ENCODE results near the gene NEK8.

Gene NEK8

DNA sequence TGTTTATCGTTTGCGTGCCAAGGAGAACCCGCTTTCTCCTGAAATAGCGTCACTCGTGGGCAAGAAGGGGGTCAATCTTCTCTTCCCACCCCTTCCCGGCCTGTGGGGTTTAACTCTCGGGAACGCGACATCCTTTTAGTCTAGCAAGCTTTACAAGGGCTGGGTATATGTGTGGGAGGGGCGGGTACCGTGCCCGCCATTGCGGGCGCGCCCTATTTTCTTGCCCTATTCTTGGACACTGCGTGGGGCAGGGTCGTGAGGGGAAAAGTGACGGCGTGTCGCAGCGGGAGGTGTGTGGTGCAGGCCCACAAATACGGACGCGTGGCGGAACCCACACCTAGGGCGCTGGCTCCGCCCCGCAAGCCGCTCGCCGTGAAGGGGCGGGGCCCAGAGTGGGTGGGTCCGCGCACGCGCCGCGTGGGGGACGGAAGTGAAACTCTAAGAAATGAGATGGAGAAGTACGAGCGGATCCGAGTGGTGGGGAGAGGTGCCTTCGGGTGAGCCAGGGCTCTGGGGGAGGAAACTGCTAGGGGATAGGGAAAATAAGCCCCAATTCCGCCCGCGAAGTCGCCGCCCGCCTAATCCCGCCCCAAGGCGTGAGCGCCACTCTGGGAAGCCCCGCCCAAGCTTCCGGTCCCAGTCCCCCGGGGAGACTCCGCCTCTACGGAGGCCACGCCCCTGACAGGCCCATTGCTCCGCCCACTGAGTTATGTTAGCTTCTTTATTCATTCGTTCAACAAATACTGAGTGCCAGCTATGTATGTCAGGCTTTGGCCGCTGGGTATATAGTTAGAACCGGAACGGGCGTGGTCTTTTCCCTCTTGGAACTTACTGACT lies at the start of gene NEK8:
Gene NEK8 (plus strand): TSS at position 425 of the 837 bp plus-strand sequence. CDS start 26 bp downstream, at position 451.
- H3K4me3 ChIP-seq (ENCODE audit: low read length) = peak within 1 kb of the TSS; percentile 59
- no peak for TF ChIP-seq ZNF274 (IDR thresholded peaks at IDR 0.05; ENCODE audit: low read depth, low read length)

GRCh38 chr17:28682655-28683054 lies 45.9 kb upstream of the NEK8 start:
- no peak overlapping the region for H3K4me3 ChIP-seq (ENCODE audit: low read length)
- no peak for TF ChIP-seq ZNF274 (IDR thresholded peaks at IDR 0.05; ENCODE audit: low read depth, low read length)

- H3K4me3 ChIP-seq (ENCODE audit: low read length) = no peak overlapping the region
- TF ChIP-seq ZNF274 (IDR thresholded peaks at IDR 0.05; ENCODE audit: low read depth, low read length) = no peak
Measured at GRCh38 chr17:28684963-28685362, 43.6 kb upstream of the NEK8 start.

DNA sequence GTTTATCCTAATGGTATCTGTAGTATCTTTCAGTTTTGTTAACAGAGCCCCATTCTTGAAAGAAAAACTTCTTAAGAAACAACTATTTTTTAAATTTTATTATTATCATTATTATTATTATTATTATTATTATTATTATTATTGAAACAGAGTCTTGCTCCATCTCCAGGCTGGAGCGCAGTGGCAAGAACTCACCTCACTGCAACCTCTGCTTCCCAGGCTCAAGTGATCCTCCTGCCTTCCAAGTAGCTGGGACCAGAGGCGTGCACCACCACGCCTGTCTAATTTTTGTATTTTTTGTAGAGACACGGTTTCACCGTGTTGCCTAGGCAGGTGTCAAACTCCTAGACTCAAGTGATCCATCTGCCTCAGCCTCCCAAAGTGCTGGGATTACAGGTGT lies 43.2 kb upstream of the NEK8 start:
- no peak overlapping the region for H3K4me3 ChIP-seq (ENCODE audit: low read length)
- TF ChIP-seq ZNF274 (IDR thresholded peaks at IDR 0.05; ENCODE audit: low read depth, low read length) = no peak

GRCh38 chr17:28686296-28686695 lies 42.3 kb upstream of the NEK8 start:
- no peak overlapping the region for H3K4me3 ChIP-seq (ENCODE audit: low read length)
- TF ChIP-seq ZNF274 (IDR thresholded peaks at IDR 0.05; ENCODE audit: low read depth, low read length) = no peak

DNA sequence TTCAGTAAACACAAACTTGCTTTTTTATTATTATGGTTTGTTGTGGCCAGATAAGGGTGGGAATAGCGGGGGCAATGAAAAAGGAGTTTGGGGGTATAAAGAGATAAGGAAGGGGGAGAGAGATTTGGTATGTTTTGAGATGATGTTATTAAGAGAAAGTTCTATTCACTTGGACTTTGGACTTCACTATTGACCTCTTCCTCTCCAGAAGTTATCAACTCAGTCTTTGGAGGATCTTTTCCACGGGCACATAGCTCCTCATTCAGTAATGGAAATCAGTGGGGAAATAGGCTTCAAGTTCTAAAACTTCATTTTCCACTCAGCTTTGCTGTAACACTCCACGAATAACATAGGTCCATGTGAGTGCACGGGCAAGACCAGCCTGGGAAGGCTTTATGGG lies 40.1 kb upstream of the NEK8 start:
- TF ChIP-seq ZNF274 (IDR thresholded peaks at IDR 0.05; ENCODE audit: low read depth, low read length) = no peak
- H3K4me3 ChIP-seq (ENCODE audit: low read length) = no peak overlapping the region

GRCh38 chr17:28689011-28689410 lies 39.6 kb upstream of the NEK8 start:
- no peak for TF ChIP-seq ZNF274 (IDR thresholded peaks at IDR 0.05; ENCODE audit: low read depth, low read length)

GRCh38 chr17:28693869-28694268 lies 34.7 kb upstream of the NEK8 start:
- TF ChIP-seq ZNF274 (IDR thresholded peaks at IDR 0.05; ENCODE audit: low read depth, low read length) = no peak
- no peak overlapping the region for H3K4me3 ChIP-seq (ENCODE audit: low read length)

More at GRCh38 chr17:28689011-28689410, 39.6 kb upstream of the NEK8 start:
- no peak overlapping the region for H3K4me3 ChIP-seq (ENCODE audit: low read length)

DNA sequence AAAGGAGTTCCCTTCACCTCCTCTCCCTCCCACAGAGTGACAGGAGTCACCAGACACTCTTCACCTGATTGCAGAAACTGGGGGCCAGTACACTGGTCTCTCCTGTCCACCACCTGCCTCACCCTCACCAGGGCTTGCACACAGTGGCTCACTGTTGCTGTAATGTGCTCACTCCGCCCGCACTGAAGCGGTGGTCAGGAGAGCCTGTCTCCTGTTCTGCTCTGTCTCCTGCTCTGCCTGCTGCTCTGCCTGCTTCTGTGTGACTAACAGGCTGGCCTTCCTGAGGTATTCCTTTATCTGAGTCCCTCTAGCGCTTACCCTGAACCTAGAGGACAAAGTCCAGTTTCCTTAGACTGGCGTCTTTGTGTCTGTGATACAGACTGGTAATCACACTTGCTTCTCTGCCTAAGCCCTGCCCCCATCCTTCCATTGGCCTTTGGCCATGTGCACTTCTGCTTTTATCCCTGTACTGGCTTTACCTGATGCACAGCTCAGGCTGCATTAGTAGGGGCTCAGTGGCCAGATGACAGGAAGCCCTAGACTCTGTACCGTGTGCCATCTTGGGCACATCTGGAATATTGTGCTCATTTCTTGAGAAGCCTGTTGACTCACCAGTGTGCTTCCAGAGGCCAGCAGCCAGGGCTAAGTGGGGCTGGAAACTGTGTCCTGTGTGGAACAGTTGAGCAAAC lies 30.2 kb upstream of the NEK8 start:
- H3K4me3 ChIP-seq (ENCODE audit: low read length) = no peak overlapping the region

DNA sequence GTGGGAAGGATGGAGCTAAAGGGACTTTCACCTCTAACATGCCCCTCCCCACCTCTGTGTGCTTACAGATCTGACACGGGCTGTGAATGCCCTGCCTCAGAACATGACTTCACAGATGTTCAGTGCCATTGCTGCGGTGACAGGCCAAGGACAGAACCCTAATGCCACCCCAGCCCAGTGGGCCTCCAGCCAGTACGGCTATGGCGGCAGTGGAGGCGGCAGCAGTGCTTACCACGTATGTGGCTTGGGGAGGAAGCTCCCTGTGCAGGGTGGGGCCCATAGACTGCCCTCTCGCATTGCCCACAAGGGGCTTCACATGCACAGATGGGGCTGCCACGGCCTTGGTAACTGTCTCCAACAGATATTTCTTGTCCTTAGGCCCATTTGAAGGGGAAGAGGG lies 28.3 kb upstream of the NEK8 start:
- TF ChIP-seq ZNF274 (IDR thresholded peaks at IDR 0.05; ENCODE audit: low read depth, low read length) = no peak

More for the DNA sequence above, 30.2 kb upstream of the NEK8 start:
- TF ChIP-seq ZNF274 (IDR thresholded peaks at IDR 0.05; ENCODE audit: low read depth, low read length) = no peak

GRCh38 chr17:28700830-28701492 lies 27.6 kb upstream of the NEK8 start:
- H3K4me3 ChIP-seq (ENCODE audit: low read length) = no peak overlapping the region
- no peak for TF ChIP-seq ZNF274 (IDR thresholded peaks at IDR 0.05; ENCODE audit: low read depth, low read length)

More for the DNA sequence above, 28.3 kb upstream of the NEK8 start:
- no peak overlapping the region for H3K4me3 ChIP-seq (ENCODE audit: low read length)

DNA sequence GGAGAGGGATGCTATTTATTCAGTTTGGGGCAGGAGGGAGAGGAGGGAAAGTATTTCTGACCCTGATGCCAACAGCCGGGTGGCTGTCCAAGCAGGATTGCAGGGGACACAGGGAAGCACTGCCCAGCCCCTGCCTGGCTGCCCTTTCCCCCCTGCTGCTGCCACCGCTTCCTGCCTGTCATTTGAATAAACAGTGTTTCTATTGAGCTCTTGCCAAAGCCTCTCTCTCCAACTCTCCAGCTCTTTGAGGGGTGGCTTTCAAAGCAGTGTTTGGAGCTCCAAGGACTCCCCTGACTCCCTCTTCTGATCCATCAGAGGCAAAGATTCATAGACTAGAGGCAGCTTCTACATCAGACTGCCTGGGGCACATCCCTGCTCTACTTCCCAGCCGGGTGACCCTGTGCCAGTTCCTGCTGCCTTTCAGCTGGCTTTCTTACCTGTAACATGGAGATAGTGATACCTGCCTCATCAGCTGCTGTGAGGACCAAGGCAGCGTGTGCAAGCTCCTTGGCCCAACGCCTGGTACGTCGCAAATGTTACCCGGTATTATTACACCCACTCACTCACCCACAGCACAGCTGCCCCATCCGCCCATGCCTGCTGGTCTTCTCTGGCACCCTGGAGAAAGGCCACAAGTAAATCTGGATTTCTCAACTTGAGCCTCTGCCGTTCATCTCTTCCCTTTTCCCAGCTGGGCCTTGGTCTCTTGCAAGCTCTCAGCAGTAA lies 26.4 kb upstream of the NEK8 start:
- no peak for TF ChIP-seq ZNF274 (IDR thresholded peaks at IDR 0.05; ENCODE audit: low read depth, low read length)
- no peak overlapping the region for H3K4me3 ChIP-seq (ENCODE audit: low read length)

- no peak for TF ChIP-seq ZNF274 (IDR thresholded peaks at IDR 0.05; ENCODE audit: low read depth, low read length)
- no peak overlapping the region for H3K4me3 ChIP-seq (ENCODE audit: low read length)
Measured at GRCh38 chr17:28702752-28703150, 25.8 kb upstream of the NEK8 start.
